DND-41 (cell line): ENCODE data around the gene ATP2A2.

Source experiments
- ATAC-seq: fragments of 200-7000 bp; cut with Tn5 transposase; 3 replicates; pipeline ENCODE4 v1.9.1; 2021; ENCODE audit warnings: low read depth; ENCODE audit not compliant: insufficient read depth
- DNase-seq: peaks from one replicate; pipeline ENCODE4 v3.0.0-alpha.2; 2020
- H2AFZ ChIP-seq: 2 replicates; pipeline ENCODE4 v1.6.0; 2012; ENCODE audit warnings: low read depth, low read length
- H3K27ac ChIP-seq: 2 replicates; pipeline ENCODE4 v1.5.1; 2012; ENCODE audit warnings: low read length, inconsistent platforms
- H3K27me3 ChIP-seq: fragments of 200-600 bp; sonication (generic); 2 replicates; pipeline ENCODE4 v1.6.0; 2012; ENCODE audit warnings: low read length, mild to moderate bottlenecking, inconsistent platforms; ENCODE audit not compliant: insufficient read depth, poor library complexity
- H3K36me3 ChIP-seq: 2 replicates; pipeline ENCODE4 v1.5.1; 2012; ENCODE audit warnings: low read length, inconsistent platforms; ENCODE audit not compliant: insufficient read depth
- H3K4me1 ChIP-seq: 2 replicates; pipeline ENCODE4 v1.5.1; 2012; ENCODE audit warnings: mild to moderate bottlenecking, low read length; ENCODE audit not compliant: insufficient read depth
- H3K4me2 ChIP-seq: 2 replicates; pipeline ENCODE4 v1.6.0; 2012; ENCODE audit warnings: mild to moderate bottlenecking, moderate library complexity, low read length, inconsistent platforms; ENCODE audit not compliant: insufficient read depth
- H3K4me3 ChIP-seq, 2 experiments: fragments of 200-600 bp in 1 of 2; shearing (Covaris generic) in 1 of 2; 2 replicates each; pipeline ENCODE4 v1.5.1; 2012 to 2016; ENCODE audit warnings: inconsistent platforms in 2 of 2, low read length in 2 of 2, mild to moderate bottlenecking in 2 of 2, low read depth in 1 of 2, moderate library complexity in 1 of 2
- H3K79me2 ChIP-seq: 2 replicates; pipeline ENCODE4 v1.6.0; 2012; ENCODE audit warnings: low read length, inconsistent platforms; ENCODE audit not compliant: insufficient read depth
- H3K9ac ChIP-seq: 2 replicates; pipeline ENCODE4 v1.6.0; 2012; ENCODE audit warnings: low read depth, mild to moderate bottlenecking, inconsistent platforms, low read length, moderate library complexity
- H3K9me3 ChIP-seq: 2 replicates; pipeline ENCODE4 v1.5.1; 2012; ENCODE audit warnings: low read length, moderate library complexity, mild to moderate bottlenecking, inconsistent platforms; ENCODE audit not compliant: insufficient read depth, severe bottlenecking
- H4K20me1 ChIP-seq: 2 replicates; pipeline ENCODE4 v1.6.0; 2012; ENCODE audit warnings: low read length; ENCODE audit not compliant: insufficient read depth
- CTCF ChIP-seq: IDR thresholded peaks from 2 replicates; pipeline ENCODE4 v1.5.1; 2012; ENCODE audit warnings: borderline replicate concordance, low read length, moderate library complexity, mild to moderate bottlenecking; ENCODE audit not compliant: poor library complexity, severe bottlenecking; ENCODE audit errors: extremely low read depth
- EZH2 ChIP-seq: IDR thresholded peaks from 3 replicates; pipeline ENCODE4 v1.6.1; 2012; ENCODE audit warnings: borderline replicate concordance, low read depth, mild to moderate bottlenecking, moderate library complexity, low read length, inconsistent platforms; ENCODE audit not compliant: severe bottlenecking

ATP2A2 gene

GRCh38 chr12:110351119-110351518, 70.1 kb downstream of the ATP2A2 start:
- Histone ChIP-seq H3K9me3 (no peaks in the 10 kb centered on the region), H3K27me3 (no peaks in the 10 kb centered on the region), H3K79me2 (no peaks in the 10 kb centered on the region), H3K4me1 (no peaks in the 10 kb centered on the region), H3K4me2 (no peak overlapping the region), H3K9ac (no peak overlapping the region), H3K4me3 (no peak overlapping the region), H3K36me3 (peaks cover 43% of the 10 kb centered on the region), H3K27ac (no peak overlapping the region), H2AFZ (no peak overlapping the region), H4K20me1 (peaks cover 8% of the 10 kb centered on the region)
- ATAC-seq = no peak
- no peak for DNase-seq
- TF ChIP-seq EZH2 (no peak), CTCF (no peak)

GRCh38 chr12:110352401-110352800, 71.4 kb downstream of the ATP2A2 start:
- Histone ChIP-seq H3K79me2 (no peaks in the 10 kb centered on the region), H3K27ac (no peak overlapping the region), H3K36me3 (peaks cover 30% of the 10 kb centered on the region), H3K9me3 (no peaks in the 10 kb centered on the region), H3K4me1 (no peaks in the 10 kb centered on the region), H3K4me3 (no peak overlapping the region), H3K4me2 (no peak overlapping the region), H2AFZ (no peak overlapping the region), H3K9ac (no peak overlapping the region), H3K27me3 (no peaks in the 10 kb centered on the region), H4K20me1 (peaks cover 8% of the 10 kb centered on the region)
- TF ChIP-seq CTCF = no peak
- TF ChIP-seq EZH2 = no peak
- DNase-seq (no peak), ATAC-seq (no peak)

GRCh38 chr12:110353211-110353965, 72.3 kb downstream of the ATP2A2 start:
- Histone ChIP-seq H3K4me2 (no peak overlapping the region), H3K27ac (no peak overlapping the region), H3K4me3 (no peak overlapping the region), H3K9ac (no peak overlapping the region), H3K9me3 (no peaks in the 10 kb centered on the region), H2AFZ (no peak overlapping the region), H3K4me1 (no peaks in the 10 kb centered on the region), H3K36me3 (peaks cover 21% of the 10 kb centered on the region), H3K27me3 (no peaks in the 10 kb centered on the region), H3K79me2 (no peaks in the 10 kb centered on the region), H4K20me1 (peaks cover 8% of the 10 kb centered on the region)
- TF ChIP-seq EZH2 (no peak), CTCF (no peak)
- ATAC-seq (0 out of 3 replicates have a peak, but pooled peaks have one; percentile 10), DNase-seq (no peak)
